Activated CD4-positive, alpha-beta T cell treated with anti-CD3 and anti-CD28 coated beads for 1 hour (primary cell): ENCODE measurements around the gene RNF4.
"Not testable (repeated sequence)": the region's sequence is repeated elsewhere in the genome, so short reads cannot be mapped to it uniquely, and the experiment has no call there.

ENCODE experiments used
- DNase-seq: peaks from one replicate; pipeline ENCODE4 v3.0.0-alpha.2; 2020

The RNF4 gene

DNA sequence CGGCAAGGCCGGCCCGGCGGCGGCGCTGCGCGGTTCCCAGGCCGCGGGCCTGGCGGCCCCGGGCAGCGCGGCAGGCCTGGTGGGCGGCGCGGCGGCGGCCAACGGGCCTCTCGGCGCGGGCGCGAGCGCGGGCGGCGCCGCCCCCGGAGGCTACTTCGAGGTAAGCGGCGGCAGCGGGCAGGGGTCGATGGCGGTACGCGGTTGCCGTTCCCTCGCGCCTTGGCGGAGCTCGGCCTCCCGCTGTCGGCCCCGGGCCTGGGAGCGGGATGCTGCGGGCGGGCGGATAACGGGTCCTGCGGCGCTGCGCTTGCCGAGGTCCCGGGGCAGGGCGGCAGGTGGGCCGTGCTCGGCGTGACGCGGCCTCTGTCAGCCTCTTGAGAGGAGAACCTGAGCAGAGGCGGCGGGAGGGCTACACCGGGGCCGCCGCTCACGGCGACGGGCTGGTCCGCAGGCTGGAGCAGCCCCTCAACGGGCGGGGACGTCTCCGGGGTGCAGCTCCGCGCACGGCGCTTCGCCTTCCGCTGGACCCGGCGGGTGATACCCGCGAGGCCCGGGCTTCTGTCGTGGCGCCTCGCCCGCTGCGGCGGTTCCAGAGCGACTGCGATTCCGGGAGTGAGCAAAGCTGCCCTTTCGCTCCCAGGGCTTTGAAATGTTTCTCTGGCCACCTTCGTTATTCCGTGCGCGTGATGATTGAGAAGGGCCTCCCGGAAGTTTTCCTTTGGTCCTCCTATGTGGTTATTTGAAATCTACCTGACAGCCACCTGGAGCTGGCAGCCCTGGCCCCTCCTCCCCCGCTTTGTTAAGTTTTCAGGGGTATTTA, 68.3 kb downstream of the RNF4 start:
- peak; percentile 36 for DNase-seq

DNA sequence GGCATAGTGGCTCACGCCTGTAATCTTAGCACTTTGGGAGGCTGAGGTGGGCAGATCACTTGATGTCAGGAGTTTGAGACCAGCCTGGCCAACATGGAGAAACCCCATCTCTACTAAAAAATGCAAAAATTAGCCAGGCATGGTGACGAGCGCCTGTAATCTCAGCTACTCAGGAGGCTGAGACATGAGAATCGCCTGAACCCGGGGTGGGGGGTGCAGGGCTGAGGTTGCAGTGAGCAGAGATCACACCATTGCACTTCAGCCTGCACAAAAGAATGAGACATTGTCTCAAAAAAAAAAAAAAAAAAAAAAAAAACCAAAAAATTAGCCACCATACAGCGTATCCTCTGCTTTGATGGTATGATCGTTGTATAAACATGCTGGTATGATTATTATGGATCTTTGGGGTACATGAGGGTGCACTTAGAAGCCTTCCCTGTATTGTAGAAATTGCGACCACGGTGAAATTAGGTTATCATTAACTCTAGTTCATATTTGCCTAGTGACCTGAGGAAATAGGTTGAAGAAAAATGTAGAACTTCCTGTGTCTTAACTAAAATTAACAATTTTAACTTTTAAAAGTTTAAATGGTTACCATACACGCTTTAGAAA, 74.8 kb downstream of the RNF4 start:
- DNase-seq = not testable (repeated sequence)

DNA sequence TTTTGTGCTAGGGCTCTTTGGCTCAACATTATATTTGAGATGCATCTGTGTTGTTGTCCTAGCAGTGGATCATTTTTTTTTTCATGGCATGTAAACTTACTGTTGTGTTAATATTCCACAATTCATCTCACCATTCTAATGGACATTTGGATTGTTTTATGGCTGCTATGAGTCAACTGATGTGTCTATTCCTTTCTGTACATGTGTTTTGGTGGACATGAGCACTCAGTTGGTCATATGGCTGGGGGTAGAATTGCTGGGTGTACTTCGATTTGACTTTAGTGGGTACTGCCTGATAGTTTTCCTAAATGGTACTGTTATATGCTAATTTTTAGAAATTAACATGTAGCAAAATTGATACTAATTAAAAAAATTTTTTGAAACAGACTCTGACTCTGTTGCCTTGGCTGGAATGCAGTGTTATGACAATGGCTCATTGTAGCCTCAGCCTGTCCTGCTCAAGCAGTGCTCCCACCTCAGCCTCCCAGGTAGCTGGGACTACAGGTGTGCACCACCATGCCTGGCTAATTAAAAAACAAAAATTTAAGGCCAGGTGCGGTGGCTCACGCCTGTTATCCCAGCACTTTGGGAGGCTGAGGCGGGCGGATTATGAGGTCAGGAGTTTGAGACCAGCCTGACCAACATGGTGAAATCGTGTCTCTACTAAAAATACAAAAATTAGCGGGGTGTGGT, 76.6 kb downstream of the RNF4 start:
- no peak for DNase-seq

GRCh38 chr4:2546286-2546823, 77.4 kb downstream of the RNF4 start:
- DNase-seq = no peak

DNA sequence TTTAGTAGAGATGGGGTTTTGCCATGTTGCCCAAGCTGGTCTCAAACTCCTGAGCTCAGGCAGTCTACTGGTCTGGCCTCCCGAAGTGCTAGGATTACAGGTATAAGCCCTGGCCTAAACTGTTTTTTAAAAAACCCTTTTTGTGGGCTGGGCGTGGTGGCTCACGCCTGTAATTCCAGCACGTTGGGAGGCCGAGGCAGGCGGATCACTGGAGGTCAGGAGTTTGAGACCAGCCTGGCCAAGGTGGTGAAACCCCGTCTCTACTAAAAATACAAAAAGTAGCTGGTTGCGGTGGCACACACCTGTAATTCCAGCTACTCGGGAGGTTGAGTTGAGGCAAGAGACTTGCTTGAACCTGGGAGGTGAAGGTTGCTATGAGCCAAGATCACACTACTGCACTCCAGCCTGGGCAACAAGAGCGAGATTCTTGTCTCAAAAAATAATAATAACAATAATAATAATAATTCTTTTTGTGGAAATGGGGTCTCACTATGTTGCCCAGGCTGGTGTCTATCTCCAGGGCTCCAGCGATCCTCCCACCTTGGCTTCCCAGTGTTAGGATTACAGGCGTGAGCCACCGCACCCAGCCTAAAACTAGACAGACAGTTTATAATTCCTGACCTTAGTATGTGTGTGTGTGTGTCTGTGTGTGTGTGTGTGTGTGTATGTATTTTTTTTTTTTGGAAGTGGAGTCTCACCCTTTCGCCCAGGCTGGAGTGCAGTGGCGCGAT, 78.2 kb downstream of the RNF4 start:
- DNase-seq = not testable (repeated sequence)

DNA sequence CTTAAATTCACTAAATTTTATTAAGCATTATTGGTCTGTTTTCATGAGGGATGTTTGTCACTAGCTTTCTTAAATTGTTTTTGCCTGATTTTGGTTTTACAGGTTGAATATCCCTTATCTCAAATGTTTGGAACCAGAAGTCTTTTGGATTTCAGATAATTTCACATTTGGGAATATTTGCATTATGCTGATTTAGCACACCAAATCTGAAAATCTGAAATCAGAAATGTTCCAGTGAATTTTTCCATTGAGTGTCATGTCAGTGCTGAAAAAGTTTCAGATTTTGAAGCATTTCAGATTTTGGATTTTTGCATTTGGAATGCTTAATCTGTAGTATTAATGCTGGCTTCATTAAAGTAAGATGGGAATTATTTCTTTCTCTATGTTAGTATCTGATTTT, 82.2 kb downstream of the RNF4 start:
- no peak for DNase-seq

- no peak for DNase-seq
Measured at GRCh38 chr4:2552806-2553205, 83.9 kb downstream of the RNF4 start.

- DNase-seq = no peak
Measured at GRCh38 chr4:2558301-2558700, 89.4 kb downstream of the RNF4 start.

- DNase-seq = no peak
Measured at GRCh38 chr4:2560167-2560566, 91.3 kb downstream of the RNF4 start.
